Measurements from ENCODE around the gene IGLON5.

IGLON5 gene

GRCh38 chr19:51327066-51328001, 15.9 kb downstream of the IGLON5 start:
- no peak overlapping the region for H3K27ac ChIP-seq (ENCODE audit: low read depth, low read length)
- H3K4me3 ChIP-seq (ENCODE audit: low read depth, low read length) = peak overlapping the region; percentile 62
- peaks cover 4% of the 10 kb centered on the region; the same call in 1 of the 2 replicates for H3K4me1 ChIP-seq (ENCODE audit: control insufficient read depth, insufficient read depth, low read length)
- no peaks in the 10 kb centered on the region for H3K9me3 ChIP-seq (ENCODE audit: control insufficient read depth, insufficient read depth, low read length)
- peaks cover 7% of the 10 kb centered on the region for H3K27me3 ChIP-seq (ENCODE audit: control insufficient read depth, insufficient read depth, low read length)
- peak overlapping the region; percentile 61 for H3K9ac ChIP-seq (ENCODE audit: low read depth, low read length)
- peaks cover 23% of the 10 kb centered on the region; the same call in 1 of the 2 replicates for H3K36me3 ChIP-seq (ENCODE audit: control insufficient read depth, insufficient read depth, low read length)

- Histone ChIP-seq H3K4me3 (ENCODE audit: low read depth, low read length) (no peak overlapping the region), H3K27ac (ENCODE audit: low read depth, low read length) (no peak overlapping the region), H3K4me1 (ENCODE audit: control insufficient read depth, insufficient read depth, low read length) (peaks cover 4% of the 10 kb centered on the region; the same call in 1 of the 2 replicates), H3K36me3 (ENCODE audit: control insufficient read depth, insufficient read depth, low read length) (peaks cover 26% of the 10 kb centered on the region; the same call in 1 of the 2 replicates), H3K9me3 (ENCODE audit: control insufficient read depth, insufficient read depth, low read length) (no peaks in the 10 kb centered on the region), H3K9ac (ENCODE audit: low read depth, low read length) (no peak overlapping the region), H3K27me3 (ENCODE audit: control insufficient read depth, insufficient read depth, low read length) (peaks cover 7% of the 10 kb centered on the region)
These were observed 18.0 kb downstream of the IGLON5 start for GRCh38 chr19:51329411-51329810.

- Histone ChIP-seq H3K4me3 (ENCODE audit: low read depth, low read length) (no peak overlapping the region), H3K9me3 (ENCODE audit: control insufficient read depth, insufficient read depth, low read length) (no peaks in the 10 kb centered on the region), H3K36me3 (ENCODE audit: control insufficient read depth, insufficient read depth, low read length) (peaks cover 26% of the 10 kb centered on the region; the same call in 1 of the 2 replicates), H3K27ac (ENCODE audit: low read depth, low read length) (no peak overlapping the region), H3K27me3 (ENCODE audit: control insufficient read depth, insufficient read depth, low read length) (peaks cover 7% of the 10 kb centered on the region), H3K4me1 (ENCODE audit: control insufficient read depth, insufficient read depth, low read length) (peaks cover 4% of the 10 kb centered on the region; the same call in 1 of the 2 replicates), H3K9ac (ENCODE audit: low read depth, low read length) (no peak overlapping the region)
These were observed 18.9 kb downstream of the IGLON5 start for GRCh38 chr19:51330366-51330765.

- Histone ChIP-seq H3K27ac (ENCODE audit: low read depth, low read length) (no peak overlapping the region), H3K4me1 (ENCODE audit: control insufficient read depth, insufficient read depth, low read length) (peaks cover 4% of the 10 kb centered on the region; the same call in 1 of the 2 replicates), H3K4me3 (ENCODE audit: low read depth, low read length) (no peak overlapping the region)
These were observed 19.7 kb downstream of the IGLON5 start for GRCh38 chr19:51331193-51331592.

GRCh38 chr19:51331716-51332115, 20.3 kb downstream of the IGLON5 start:
- no peak overlapping the region for H3K27ac ChIP-seq (ENCODE audit: low read depth, low read length)
- peaks cover 7% of the 10 kb centered on the region for H3K27me3 ChIP-seq (ENCODE audit: control insufficient read depth, insufficient read depth, low read length)
- no peak overlapping the region for H3K9ac ChIP-seq (ENCODE audit: low read depth, low read length)
- no peak overlapping the region for H3K4me3 ChIP-seq (ENCODE audit: low read depth, low read length)
- H3K36me3 ChIP-seq (ENCODE audit: control insufficient read depth, insufficient read depth, low read length) = peaks cover 30% of the 10 kb centered on the region; the same call in 1 of the 2 replicates
- no peaks in the 10 kb centered on the region for H3K9me3 ChIP-seq (ENCODE audit: control insufficient read depth, insufficient read depth, low read length)
- peaks cover 4% of the 10 kb centered on the region; the same call in 1 of the 2 replicates for H3K4me1 ChIP-seq (ENCODE audit: control insufficient read depth, insufficient read depth, low read length)

More at GRCh38 chr19:51331193-51331592, 19.7 kb downstream of the IGLON5 start:
- Histone ChIP-seq H3K9ac (ENCODE audit: low read depth, low read length) (no peak overlapping the region), H3K27me3 (ENCODE audit: control insufficient read depth, insufficient read depth, low read length) (peaks cover 7% of the 10 kb centered on the region), H3K36me3 (ENCODE audit: control insufficient read depth, insufficient read depth, low read length) (peaks cover 30% of the 10 kb centered on the region; the same call in 1 of the 2 replicates), H3K9me3 (ENCODE audit: control insufficient read depth, insufficient read depth, low read length) (no peaks in the 10 kb centered on the region)

- Histone ChIP-seq H3K4me1 (ENCODE audit: control insufficient read depth, insufficient read depth, low read length) (peaks cover 3% of the 10 kb centered on the region; the same call in 1 of the 2 replicates), H3K27ac (ENCODE audit: low read depth, low read length) (no peak overlapping the region), H3K9me3 (ENCODE audit: control insufficient read depth, insufficient read depth, low read length) (no peaks in the 10 kb centered on the region), H3K36me3 (ENCODE audit: control insufficient read depth, insufficient read depth, low read length) (peaks cover 30% of the 10 kb centered on the region; the same call in 1 of the 2 replicates), H3K27me3 (ENCODE audit: control insufficient read depth, insufficient read depth, low read length) (no peaks in the 10 kb centered on the region), H3K4me3 (ENCODE audit: low read depth, low read length) (no peak overlapping the region), H3K9ac (ENCODE audit: low read depth, low read length) (no peak overlapping the region)
These were observed 22.5 kb downstream of the IGLON5 start for GRCh38 chr19:51333836-51334460.

GRCh38 chr19:51337141-51337860, 25.9 kb downstream of the IGLON5 start:
- H3K4me1 ChIP-seq (ENCODE audit: control insufficient read depth, insufficient read depth, low read length) = peaks cover 16% of the 10 kb centered on the region
- no peak overlapping the region for H3K9ac ChIP-seq (ENCODE audit: low read depth, low read length)
- peaks cover 11% of the 10 kb centered on the region; the same call in 1 of the 2 replicates for H3K36me3 ChIP-seq (ENCODE audit: control insufficient read depth, insufficient read depth, low read length)
- no peak overlapping the region for H3K4me3 ChIP-seq (ENCODE audit: low read depth, low read length)
- no peaks in the 10 kb centered on the region for H3K9me3 ChIP-seq (ENCODE audit: control insufficient read depth, insufficient read depth, low read length)
- H3K27ac ChIP-seq (ENCODE audit: low read depth, low read length) = no peak overlapping the region
- peaks cover 20% of the 10 kb centered on the region for H3K27me3 ChIP-seq (ENCODE audit: control insufficient read depth, insufficient read depth, low read length)

- H3K9me3 ChIP-seq (ENCODE audit: control insufficient read depth, insufficient read depth, low read length) = no peaks in the 10 kb centered on the region
- H3K27me3 ChIP-seq (ENCODE audit: control insufficient read depth, insufficient read depth, low read length) = peaks cover 20% of the 10 kb centered on the region
- peak overlapping the region; percentile 64; the same call in 1 of the 2 replicates for H3K9ac ChIP-seq (ENCODE audit: low read depth, low read length)
- no peak overlapping the region for H3K27ac ChIP-seq (ENCODE audit: low read depth, low read length)
- H3K4me3 ChIP-seq (ENCODE audit: low read depth, low read length) = peak overlapping the region; percentile 89
- H3K4me1 ChIP-seq (ENCODE audit: control insufficient read depth, insufficient read depth, low read length) = peaks cover 21% of the 10 kb centered on the region
- H3K36me3 ChIP-seq (ENCODE audit: control insufficient read depth, insufficient read depth, low read length) = peaks cover 5% of the 10 kb centered on the region; the same call in 1 of the 2 replicates
These were observed 26.6 kb downstream of the IGLON5 start for GRCh38 chr19:51337861-51338562.

GRCh38 chr19:51338563-51339312, 27.3 kb downstream of the IGLON5 start:
- no peaks in the 10 kb centered on the region for H3K9me3 ChIP-seq (ENCODE audit: control insufficient read depth, insufficient read depth, low read length)
- peak overlapping the region; percentile 69; the same call in 1 of the 2 replicates for H3K9ac ChIP-seq (ENCODE audit: low read depth, low read length)
- peaks cover 21% of the 10 kb centered on the region for H3K4me1 ChIP-seq (ENCODE audit: control insufficient read depth, insufficient read depth, low read length)
- H3K27ac ChIP-seq (ENCODE audit: low read depth, low read length) = peak overlapping the region; percentile 81
- H3K27me3 ChIP-seq (ENCODE audit: control insufficient read depth, insufficient read depth, low read length) = peaks cover 20% of the 10 kb centered on the region
- H3K36me3 ChIP-seq (ENCODE audit: control insufficient read depth, insufficient read depth, low read length) = peaks cover 4% of the 10 kb centered on the region; the same call in 1 of the 2 replicates
- peak overlapping the region; percentile 89 for H3K4me3 ChIP-seq (ENCODE audit: low read depth, low read length)
